Stimulated activated CD4-positive, alpha-beta T cell treated with anti-CD3 and anti-CD28 coated beads, Interleukin-2, amount 100 ng/mL, for 24 hours (primary cell): ENCODE results near the gene ERICH4.
"Not testable (repeated sequence)": the region's sequence is repeated elsewhere in the genome, so short reads cannot be mapped to it uniquely, and the experiment has no call there.

Source experiments
- DNase-seq, 2 donors: peaks; one replicate each; pipeline ENCODE4 v3.0.0-alpha.2; 2020

The ERICH4 gene

DNA sequence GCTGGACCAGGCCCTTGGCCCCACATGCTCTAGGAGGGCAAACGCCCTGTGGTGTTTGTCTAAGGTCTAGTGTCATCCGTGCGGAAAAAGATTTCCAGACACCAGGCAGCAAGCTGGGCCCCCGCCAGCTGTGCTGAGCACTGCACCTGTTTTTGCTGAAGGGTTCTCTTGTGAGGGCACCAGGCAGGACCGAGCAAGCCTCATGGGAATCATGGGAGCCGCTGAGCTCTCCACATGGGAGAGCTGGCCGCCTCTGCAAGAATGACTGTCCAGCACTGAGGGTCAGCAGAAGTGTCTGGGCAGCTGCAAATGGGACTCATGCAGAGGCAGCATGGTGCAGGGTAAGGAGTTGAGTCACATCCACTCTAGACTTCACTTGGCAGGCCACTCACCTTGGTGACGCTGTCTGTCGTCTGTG lies 27.8 kb upstream of the ERICH4 start:
- DNase-seq: no peak

DNA sequence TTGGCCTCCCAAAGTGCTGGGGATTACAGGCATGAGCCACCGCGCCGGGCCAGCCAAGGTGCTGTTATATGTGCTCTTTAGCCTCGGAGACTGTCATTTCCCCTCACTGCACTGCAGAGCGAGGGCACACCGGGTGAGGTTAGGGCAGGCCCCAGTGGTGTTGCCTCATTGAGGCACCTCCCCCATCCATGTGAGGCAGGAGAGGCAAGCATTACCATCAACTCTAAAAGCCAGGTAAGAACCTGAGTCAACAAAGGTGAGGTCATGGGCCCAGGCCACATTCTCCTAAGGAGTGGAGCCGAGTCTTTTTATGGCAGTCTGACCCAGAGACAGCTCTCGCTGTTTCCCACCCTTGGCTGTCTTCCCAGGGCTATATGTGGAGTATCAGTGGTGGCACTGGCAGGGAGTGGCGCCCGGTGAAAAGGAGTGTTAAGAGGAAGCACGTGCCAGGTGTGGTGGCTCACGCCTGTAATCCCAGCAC lies 26.7 kb upstream of the ERICH4 start:
- DNase-seq: no peak

DNA sequence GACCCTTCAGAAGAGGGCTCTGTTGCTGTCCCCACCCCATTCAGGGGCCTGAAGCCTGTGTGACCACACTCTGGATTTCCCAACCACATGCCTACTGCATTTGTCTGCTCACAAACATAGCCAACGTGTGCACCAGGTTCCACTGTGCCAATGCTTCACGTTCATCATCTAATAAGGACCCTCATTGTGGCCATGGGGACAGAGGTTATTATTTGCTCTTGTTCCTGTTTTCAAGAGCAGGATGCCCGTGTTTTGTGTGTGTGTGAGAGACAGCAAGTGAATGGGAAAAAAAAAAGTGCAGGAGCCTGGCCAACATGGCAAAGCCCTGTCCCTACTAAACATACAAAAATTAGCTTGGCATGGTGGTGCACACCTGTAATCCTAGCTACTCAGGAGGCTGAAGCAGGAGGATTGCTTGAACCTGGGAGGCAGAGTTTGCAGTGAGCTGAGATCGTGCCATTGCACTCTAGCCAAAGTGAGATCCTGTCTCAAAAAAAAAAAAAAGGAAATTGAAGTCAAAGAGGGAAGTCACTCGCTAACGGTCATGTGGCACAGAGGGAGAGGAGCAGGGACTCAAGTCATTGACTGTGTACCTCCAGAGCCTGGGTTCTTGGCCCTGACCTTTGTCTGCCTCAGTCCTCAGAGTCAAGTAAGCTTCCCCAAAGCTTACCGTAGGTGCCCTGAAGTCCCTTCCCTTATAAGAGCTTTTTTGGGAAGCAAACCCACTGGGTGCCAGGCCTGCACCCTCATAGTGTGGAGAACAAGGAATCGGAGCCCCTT lies 22.7 kb upstream of the ERICH4 start:
- DNase-seq: no peak

DNA sequence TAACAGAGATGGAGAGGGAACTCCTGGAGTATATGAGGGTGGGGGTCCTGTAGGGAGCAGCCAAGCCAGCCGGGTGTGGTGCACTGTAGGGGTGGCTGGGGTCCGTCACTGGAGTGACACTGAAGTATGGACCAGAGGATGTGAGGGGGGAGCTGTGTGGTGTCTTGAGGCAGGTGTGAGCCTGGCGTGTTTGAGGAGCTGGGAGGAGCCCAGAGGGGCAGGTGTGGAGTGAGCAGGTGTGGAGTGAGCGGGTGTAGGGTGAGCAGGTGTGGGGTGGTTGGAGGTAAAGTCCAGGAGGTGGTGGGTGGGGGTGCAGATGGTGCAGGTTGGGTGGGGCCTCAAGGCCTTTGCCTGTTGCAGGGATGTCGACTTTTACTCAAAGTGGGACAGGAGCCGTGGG lies 21.6 kb upstream of the ERICH4 start:
- no peak for DNase-seq

DNA sequence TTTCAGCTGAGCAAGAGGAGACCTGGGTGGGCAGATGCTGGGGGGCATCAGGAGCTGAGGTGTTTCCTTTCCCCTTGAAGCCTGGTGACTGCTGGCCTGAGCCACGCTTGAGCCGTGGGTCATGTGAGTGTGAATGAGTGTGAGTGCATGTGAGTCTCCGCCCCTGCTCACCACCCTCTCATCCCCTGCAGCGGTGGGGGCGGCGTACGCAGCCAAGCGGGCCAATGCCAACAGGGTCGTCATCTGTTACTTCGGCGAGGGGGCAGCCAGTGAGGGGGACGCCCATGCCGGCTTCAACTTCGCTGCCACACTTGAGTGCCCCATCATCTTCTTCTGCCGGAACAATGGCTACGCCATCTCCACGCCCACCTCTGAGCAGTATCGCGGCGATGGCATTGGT lies 21.0 kb upstream of the ERICH4 start:
- DNase-seq: no peak

DNA sequence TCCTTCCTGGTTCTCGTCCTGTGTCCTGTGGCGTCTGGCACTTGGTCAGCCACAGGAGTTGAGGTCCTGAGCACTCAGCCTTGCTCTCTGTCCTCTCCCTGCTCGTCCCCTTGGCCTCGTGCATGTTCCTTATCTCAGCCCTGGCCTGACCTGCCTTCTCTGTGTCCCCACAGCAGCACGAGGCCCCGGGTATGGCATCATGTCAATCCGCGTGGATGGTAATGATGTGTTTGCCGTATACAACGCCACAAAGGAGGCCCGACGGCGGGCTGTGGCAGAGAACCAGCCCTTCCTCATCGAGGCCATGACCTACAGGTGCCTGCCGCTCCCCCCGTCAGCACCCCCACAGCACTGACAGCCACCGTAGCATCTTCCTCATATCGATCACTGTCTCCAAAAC lies 20.5 kb upstream of the ERICH4 start:
- DNase-seq: no peak

DNA sequence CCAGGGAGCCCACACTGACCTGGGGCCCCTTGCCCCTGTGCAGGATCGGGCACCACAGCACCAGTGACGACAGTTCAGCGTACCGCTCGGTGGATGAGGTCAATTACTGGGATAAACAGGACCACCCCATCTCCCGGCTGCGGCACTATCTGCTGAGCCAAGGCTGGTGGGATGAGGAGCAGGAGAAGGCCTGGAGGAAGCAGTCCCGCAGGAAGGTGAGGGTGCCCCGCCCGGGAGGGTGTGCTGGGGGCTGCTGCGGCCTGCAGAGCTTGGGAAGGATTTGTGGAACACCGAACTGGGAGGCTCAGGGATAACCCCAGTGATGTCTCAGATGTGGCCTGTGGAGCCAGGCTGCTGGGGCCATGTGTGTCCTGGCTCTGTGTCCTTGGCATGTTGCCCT lies 20.0 kb upstream of the ERICH4 start:
- no peak for DNase-seq

DNA sequence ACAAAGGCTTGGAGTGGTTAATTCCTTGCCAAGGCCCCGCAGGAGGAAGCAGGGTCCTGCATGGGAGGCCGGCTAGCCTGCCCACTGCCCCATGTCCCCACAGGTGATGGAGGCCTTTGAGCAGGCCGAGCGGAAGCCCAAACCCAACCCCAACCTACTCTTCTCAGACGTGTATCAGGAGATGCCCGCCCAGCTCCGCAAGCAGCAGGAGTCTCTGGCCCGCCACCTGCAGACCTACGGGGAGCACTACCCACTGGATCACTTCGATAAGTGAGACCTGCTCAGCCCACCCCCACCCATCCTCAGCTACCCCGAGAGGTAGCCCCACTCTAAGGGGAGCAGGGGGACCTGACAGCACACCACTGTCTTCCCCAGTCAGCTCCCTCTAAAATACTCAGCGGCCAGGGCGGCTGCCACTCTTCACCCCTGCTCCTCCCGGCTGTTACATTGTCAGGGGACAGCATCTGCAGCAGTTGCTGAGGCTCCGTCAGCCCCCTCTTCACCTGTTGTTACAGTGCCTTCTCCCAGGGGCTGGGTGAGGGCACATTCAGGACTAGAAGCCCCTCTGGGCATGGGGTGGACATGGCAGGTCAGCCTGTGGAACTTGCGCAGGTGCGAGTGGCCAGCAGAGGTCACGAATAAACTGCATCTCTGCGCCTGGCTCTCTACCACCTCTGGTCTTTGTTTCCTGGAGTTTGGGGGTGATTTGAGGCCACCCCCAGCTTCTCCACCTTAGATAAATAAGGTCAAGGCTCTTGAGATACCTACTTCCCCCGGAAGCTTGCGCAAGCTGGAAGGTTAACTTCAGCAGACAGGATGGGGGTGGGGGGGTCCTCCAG lies 18.4 kb upstream of the ERICH4 start:
- DNase-seq: no peak

DNA sequence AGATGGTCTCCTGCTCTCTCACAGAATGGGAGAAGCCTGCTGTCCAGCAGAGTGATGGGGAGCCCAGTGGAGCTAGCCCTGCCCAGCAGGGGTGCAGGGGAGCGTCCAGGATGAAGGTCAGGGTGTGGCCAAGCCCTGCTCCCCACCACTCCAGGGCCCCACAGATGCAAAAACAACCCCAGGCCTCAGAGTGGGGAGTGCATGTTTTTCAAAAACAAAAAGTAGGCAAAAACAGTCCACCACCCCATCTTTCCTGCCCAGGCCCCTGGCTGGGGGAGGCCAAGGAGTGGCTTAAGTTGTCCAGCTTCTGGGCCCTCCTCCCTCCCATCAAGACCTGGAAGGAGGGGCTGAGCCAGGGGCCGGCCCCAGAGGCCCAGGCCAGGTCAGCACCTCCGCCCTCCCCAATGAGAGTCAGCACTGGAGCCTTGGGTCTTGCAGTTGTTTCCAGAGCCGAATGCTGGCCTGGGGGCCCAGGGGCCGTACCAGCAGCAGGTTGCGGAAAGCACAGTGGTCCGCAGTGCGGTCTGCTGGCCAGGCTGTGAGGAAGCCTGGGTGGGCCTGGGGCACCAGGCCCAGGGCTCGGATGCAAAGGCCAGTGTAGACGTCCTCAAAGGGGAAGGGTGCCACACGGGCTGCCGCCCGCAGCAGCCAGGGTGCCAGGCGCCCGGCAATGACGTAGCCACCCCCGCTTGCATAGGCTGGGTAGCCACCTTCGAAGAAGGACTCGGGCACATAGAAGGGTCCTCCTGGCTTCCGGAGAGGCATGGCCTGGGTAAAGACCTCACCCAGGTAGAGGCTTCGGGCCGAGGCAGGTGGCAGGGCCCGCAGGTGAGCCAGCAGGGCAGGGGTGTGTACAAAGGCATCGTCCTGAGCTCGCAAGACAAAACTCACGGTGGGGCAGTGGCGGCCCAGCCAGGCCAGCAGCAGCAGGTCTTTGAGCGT lies 17.5 kb upstream of the ERICH4 start:
- DNase-seq: no peak

DNA sequence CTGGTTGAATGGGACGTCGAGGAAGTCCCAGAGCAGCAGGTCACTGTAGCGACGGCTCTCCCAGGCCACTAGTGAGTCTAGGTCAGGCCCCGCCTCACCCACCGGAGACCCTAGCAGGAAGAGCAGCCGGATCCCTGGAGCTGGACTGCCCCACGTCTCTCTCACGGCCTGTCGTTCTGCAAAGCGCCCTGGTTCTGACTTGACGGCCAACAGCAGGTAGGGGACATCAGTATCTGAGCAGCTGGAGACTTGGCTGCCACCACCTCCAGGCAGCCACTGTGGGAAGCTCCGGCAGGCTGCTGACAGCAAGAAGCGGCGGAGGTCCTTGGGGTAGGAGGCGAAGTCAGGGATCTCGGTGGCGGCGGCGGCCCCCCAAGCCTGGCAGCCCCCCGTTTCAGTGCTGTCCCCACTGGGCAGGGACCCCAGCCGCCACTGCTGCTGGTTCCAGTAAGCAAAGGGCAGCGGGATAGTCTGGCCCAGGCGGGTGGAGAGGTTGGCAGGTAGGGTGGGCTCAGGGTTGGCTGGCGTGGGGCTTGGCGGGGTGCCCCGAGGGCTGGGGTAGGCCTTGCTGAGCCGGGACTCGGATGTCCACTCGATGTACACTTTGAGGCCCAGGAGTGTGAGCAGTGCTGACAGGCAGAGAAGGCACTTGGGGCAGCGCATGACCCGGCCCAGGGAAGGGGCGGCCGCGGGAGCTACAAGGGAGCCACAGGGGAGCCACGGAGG lies 16.7 kb upstream of the ERICH4 start:
- no peak for DNase-seq

DNA sequence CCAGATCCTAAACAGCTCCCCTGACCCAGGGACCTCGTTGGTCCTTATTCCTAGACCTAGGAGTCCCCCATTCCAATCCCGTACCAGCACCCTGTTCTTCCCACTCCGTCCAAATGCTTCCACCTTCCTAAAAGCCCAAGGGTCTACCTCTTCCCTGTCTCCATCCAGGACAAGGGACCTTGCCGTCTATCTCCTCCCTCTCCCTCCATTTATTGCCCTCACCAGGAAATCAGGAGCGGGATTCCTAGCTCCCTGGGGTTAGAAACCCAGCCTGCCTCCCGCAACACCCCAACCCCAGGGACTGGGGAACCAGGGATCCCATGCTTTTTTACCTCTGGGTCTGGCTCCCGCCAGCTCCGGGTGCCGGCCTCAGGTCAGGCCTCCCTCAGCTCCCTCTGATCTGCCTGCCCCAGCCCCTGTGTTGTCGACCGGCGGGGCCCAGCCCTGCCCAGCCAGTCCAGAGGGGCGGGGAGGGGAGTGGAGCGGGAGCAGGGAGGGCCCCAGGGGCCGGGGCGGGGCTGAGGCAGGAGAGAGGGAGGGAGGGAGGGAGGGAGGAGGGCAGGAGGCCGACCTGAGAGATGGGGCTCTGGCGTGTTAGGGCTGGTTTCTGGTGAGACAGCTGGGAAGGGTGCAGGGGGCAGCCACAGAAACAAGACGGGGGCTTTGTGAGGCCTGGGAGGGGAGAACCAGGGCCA lies 15.9 kb upstream of the ERICH4 start, which contains the start of gene B3GNT8:
Gene B3GNT8 (minus strand): TSS at position 423 of the 695 bp plus-strand sequence. CDS start 596 bp downstream, outside the sequence.
- peak; percentile 50 to 51 for DNase-seq

DNA sequence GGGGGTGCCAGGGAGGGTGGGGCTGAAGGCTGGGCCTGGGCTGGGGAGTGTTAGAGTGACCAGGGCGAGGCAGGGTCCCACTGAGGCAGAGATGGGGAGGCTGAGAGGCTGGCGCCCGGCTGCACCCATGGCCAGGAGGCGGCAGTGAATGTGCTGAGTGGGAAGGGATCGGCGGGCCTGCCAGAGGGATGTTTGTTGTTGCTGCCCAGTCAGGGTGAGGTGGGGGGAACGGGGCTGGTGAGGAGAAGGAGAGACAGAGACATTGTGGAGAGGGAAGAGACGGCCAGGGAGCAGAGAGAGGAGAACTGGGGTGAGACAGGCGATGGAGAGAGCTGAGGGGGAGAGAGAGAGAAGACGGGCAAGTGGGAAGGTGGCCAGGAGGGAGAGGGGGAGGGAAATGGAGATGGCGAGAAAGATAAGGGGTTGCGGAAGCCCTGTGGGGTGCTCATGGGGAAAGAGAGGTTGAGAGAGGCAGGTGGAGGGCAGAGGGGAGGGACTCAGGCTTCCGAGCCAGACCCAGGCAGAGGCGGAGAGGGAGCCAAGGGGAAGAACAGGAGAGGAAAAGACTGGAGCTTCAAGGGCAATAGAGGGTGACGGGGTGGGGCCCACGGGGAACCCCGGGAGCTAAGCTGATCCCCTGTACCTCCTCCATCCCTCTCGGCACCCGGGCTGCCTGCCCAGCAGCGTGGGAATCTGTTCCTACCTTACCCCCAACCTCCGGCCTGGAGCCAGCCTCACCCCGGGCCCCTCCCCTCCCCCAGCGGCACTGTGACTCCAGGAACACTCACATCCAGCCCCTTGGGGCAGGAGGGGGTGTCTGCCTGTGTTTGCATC lies 15.1 kb upstream of the ERICH4 start:
- peak; percentile 28 for DNase-seq

DNA sequence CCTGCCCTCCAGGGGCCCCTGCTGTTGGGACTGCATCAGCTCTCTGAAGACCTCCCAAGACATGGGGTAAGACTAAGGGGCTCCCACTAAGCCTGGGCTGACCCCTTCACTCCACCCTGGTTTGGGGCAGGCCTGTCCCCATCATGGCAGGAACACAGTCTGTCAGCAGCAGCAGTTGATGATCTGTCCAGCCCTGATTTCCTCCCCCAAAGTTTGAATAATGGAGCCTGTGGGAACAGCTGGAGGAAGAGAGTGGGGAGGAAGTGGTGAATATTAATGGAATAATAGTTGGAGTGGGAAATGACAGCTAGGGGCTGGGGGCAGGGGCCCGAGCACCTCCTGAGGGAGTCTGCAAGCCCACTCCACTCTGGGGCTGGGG lies 14.5 kb upstream of the ERICH4 start:
- no peak for DNase-seq

DNA sequence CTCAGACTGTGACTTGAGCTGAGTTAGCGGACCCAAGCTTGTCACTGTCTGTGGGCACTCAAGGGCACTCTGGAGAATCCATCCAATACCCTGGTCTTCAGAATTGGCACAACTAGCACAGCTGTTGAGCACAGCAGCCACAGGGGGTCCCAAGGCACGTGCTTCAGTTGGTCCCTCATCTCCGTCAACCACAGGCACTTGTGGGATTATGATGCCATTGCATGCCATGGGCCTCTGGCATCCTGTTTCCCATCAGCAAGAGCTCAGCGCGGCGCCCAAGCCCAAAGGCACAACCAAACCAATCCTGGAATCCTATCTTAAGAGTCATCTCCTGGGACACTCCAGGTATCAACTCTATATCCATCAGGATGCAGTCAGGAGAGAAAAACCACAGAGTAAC lies 12.0 kb upstream of the ERICH4 start:
- no peak for DNase-seq

DNA sequence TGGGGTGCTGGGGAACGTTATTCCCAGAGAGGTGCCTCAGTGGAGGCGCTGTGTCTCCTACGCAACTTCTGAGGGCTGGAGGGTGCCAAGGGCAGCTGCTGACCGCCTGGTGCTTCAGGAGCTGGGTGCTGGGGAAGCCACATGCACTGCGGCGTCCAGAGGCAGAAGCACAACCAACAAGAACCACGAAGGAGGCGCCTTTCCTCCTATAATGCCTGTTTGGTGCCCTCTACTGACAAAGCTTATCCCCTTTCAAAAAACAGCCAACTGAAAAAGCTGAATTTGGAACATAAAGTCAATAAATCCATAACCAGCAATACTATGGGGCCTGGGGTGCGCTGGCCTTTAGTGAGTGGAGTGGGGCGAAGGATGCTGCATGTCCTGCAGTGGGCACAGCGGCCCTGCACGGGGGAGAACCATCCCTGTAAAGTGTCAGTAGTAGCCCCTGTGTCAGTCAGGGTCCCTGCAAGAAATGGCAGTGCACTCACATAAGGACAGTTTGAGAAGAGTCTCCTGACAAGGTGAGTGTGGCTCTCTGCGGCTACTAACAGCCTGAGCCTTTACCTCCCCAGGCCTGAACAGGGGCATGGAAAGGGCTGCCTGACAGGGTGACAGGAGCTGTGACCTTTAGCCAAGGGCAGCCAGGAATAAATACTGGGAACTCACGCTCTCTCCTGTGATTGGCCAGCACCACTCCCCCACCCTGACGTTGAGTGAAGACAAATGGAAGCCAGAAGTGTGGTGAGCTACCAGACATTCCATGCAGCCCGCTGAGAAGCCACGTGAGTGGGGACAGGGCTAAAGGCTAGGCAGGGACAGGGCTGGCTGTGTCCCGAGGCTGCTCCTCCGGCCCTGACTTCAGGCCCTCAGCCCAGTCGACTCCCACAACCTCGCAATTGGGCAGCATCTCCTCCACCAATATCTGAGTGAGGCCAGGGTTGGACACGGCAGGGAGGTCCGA lies 11.2 kb upstream of the ERICH4 start:
- no peak for DNase-seq

DNA sequence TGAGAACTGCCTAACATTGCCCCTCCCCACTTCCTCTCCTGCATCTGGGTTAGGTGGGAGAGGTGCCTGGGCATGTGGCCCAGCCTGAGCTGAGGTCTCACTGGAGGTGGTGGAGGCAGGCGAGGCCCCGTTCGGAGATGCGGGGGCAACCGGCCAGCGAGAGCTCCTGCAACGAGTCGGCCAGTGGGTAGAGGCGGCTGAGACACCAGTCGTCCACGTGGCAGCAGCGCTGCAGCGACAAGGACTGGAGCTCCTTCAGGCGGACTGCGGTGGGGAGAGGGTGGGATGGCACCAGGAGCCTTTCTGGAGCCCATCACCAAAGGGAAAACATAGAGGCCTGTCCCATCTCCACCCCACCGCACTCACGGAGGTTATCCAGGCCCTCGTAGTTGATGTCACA lies 9.8 kb upstream of the ERICH4 start:
- no peak for DNase-seq

DNA sequence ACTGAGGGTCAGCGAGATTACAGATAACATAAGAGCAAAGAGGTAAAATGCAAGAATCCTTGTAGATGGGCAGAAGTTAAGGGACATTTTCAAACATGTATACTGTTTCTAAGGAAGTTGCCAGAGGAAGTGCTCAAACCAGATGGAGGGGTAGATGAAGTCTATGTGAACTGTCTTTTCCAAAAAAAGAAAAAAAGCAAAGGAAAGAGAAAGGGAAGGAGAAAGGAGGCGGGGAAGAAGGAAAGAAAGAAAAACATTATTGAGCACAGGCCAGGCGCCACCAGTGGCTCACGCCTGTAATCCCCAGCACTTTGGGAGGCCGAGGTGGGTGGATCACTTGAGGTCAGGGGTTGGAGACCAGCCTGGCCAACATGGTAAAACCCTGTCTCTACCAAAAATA lies 8.5 kb upstream of the ERICH4 start:
- no peak for DNase-seq

DNA sequence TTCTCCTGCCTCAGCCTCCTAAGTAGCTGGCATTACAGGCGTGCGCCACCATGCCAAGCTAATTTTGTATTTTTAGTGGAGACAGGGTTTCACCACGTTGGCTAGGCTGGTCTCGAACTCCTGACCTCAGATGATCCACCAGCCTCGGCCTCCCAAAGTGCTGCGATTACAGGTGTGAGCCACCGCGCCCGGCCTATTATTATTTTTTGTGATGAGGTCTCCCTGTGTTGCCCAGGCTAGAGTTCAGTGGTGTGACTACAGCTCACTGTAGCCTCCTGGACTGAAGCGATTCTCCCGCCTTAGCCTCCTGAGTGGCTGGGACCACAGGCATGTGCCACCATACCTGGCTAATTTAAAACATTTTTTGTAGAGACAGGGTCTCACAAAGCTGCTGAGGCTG lies 7.6 kb upstream of the ERICH4 start:
- not testable (repeated sequence) for DNase-seq

DNA sequence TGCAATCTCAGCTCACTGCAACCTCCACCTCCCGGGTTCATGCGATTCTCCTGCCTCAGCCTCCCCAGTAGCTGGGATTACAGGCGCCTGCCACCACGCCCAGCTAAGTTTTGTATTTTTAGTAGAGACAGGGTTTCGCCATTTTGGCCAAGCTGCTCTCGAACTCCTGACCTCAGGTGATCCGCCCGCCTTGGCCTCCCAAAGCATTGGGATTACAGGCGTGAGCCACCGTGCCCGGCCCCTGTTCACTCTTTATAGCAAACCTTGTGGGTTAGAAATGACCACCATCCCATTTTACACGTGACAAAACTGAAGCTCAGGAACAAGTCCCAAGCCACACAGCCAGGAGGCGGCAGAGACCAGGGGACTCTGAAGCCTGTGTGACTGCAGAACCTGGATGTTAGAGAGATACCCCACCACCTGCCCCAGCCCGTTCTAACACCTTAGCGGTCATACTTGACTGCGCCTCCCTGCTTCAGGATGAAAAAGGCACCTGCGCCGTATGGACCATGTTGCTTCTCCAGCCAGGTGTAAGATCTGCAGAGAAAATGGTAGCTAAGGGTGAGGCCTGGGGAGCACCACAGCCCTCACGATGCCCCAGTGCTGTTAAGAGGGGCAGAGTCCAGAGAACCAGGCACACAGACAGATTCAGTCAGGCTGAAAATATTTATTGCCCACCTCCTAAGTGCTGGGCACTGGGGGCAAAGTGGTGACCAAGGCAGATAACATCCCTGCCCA lies 6.9 kb upstream of the ERICH4 start:
- no peak for DNase-seq
